Activated CD8-positive, alpha-beta memory T cell treated with anti-CD3 and anti-CD28 coated beads, Interleukin-2, amount 50 U/mL, for 1 hour (primary cell): ENCODE data around the gene UBE4A.

ENCODE experiments used
- DNase-seq: peaks from one replicate; pipeline ENCODE4 v3.0.0-alpha.2; 2020; ENCODE audit errors: extremely low read depth

The UBE4A gene

DNA sequence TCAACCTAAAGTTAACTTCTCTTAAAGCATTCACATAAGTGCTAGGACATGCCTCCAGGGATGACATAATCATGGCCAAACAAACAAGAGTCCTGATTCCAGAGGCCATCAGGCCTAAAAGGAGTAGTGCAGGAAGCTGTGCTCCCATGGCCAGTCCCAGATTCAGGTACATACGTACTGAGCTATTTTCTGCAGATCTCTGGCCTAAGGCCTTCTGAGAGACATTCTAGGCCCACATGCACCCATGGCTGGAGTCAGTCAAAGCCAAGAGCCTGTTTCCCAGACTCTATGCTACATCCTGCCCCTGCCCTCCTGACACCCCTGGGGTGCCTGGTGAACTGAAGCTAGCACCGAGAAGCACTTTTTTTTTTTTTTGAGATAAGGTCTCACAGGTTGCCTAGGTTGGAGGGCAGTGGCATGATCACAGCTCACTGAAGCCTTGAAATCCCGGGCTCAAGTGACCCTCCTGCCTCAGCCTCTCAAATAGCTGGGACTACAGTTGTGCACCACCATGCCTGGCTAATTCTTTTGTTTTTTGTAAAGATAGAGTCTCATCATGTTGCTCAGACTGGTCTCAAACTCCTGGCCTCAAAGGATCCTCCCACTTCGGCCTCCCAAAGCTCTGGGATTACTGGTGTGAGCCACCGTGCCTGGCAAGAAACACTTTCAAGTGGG lies 17.4 kb upstream of the UBE4A start:
- DNase-seq: no peak

DNA sequence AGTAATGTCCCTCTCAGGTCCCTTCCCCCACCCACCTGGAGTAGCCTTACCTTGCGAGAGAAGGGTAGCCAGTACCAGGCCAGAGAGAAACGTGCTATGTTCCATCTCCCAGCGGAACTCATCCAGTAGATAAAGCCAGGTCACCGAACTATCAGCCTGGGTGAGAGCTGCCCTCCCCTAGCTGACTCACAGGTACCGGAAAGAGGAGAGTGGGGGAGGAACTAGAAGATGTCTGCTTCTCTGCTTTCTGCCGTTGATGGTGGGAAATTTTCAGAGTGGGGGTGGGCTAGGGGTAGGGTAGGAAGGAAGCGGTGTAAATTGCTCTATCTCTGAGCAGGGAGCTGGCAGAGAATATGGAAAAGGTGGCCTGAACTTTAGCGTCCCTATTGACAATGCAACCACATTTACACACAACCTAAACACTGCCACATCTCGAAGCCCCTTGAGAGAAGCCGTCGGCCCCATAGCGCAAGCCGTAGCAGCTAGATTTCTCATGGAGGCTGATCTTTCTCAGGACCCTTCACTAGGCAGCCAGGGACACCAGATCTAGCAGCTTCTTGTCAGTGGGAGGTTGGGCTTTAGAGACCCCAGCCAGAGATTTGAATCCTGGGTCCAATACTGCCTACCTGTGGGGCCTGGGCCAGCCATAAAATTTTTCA lies 16.8 kb upstream of the UBE4A start, which contains the start of gene CD3D:
TSS of gene CD3D (minus strand) at position 203 of the 659 bp plus-strand sequence. CDS start at position 105, 98 bp downstream.
- peak; percentile 72 for DNase-seq

DNA sequence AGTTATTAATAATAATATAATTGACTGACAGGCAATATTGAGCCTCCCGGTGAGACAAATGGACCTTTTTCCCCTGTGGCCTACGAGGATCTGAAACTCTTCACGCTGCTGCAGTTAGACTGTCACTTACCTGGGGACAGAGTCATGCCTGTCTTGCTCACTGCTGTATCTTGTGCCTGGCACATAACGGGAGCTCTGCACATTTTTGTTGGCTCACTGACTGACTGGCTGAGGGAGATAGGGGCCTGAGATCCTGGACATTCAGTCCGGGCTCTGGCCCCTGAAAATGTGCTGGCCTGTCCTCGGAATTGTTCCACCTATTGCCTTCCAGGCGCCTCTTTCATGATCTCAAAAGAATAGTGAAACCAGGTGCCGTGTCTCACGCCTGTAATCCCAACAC lies 16.2 kb upstream of the UBE4A start:
- no peak for DNase-seq

DNA sequence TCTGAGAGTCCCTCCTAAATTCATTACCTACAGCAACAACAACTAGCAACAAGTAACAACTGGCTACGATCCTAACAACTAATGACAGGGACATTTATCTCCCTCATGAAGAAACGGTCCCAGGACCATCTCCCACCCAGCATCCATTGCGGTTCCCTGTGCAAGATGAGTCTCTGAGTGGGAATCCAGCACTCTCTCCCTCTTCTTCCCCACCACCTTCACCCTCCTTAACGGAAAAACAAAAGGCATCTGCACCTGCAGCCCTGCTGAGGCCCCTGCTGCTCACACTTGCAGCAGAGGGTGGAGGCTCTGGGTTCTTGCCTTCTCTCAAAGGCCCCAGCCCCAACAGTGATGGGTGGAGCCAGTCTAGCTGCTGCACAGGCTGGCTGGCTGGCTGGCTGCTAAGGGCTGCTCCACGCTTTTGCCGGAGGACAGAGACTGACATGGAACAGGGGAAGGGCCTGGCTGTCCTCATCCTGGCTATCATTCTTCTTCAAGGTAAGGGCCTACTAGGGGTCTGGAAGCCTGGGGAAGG lies 15.4 kb upstream of the UBE4A start, which contains the start of gene CD3G:
TSS of gene CD3G (plus strand) at position 364 of the 535 bp plus-strand sequence. CDS start at position 444, 80 bp downstream.
- peak; percentile 60 for DNase-seq

DNA sequence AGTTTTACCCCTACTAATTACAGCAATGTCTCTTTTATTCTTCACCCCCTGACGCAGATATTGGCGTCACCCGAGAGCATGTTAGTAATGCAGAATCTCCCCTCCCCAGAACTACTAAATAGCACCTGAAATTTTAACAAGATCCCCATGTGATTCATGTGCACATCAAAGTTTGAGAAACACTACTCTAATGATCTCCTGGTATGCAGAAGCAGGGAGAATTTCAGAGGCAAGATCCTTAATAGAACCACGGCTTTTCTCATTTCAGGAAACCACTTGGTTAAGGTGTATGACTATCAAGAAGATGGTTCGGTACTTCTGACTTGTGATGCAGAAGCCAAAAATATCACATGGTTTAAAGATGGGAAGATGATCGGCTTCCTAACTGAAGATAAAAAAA lies 9.9 kb upstream of the UBE4A start:
- no peak for DNase-seq

DNA sequence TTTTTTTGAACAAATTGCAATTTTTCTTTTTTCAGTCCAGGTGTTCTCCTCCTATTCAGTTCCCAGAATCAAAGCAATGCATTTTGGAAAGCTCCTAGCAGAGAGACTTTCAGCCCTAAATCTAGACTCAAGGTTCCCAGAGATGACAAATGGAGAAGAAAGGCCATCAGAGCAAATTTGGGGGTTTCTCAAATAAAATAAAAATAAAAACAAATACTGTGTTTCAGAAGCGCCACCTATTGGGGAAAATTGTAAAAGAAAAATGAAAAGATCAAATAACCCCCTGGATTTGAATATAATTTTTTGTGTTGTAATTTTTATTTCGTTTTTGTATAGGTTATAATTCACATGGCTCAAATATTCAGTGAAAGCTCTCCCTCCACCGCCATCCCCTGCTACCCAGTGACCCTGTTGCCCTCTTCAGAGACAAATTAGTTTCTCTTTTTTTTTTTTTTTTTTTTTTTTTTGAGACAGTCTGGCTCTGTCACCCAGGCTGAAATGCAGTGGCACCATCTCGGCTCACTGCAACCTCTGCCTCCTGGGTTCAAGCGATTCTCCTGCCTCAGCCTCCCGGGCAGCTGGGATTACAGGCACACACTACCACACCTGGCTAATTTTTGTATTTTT lies 6.2 kb upstream of the UBE4A start:
- DNase-seq: no peak

DNA sequence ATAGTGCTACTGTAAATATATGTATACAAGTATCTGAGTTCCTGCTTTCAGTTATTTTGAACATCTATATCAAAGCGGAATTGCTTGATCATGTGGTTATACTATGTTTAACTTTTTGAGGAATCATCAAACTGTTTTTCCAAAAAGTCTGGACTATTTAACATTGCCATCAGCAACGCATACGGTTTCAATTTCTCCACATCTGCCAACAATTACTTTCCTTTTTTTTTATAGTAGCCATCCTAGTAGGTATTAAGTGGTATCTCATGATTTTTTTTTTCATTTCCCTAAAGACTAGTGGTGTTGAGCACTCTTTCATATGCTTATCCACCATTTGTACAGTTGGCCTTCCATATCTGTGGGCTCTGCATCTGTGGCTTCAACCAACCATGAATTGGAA lies 1.3 kb upstream of the UBE4A start:
- no peak for DNase-seq

DNA sequence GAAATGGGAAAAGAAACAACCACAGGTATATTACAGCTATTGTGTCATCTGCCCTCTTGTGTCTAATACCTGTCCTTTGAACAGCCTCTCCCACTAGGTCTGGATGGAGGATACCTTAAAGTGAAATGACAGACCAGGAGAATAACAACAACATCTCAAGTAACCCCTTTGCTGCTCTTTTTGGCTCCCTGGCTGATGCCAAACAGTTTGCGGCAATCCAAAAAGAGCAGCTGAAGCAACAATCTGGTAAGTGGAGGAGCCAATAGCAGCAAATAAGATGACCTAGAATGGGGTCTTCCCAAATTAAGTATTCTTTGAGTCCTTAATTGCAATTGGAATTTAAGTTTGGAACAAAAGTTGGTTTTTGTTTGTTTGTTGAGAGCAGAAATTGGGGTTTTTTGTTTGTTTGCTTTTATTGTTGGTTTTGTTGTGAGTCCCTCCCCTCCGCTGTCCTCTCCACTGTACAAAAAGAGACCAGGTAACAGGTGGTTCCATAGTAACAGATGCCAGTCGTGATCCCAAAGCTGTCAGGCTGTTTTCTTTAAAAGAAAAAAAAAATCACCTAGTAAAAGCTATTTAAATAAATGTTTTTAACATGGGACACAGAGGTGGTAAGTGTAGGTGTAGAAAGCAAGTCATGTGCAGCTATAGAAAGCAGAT lies 5.7 kb downstream of the UBE4A start:
- no peak for DNase-seq

DNA sequence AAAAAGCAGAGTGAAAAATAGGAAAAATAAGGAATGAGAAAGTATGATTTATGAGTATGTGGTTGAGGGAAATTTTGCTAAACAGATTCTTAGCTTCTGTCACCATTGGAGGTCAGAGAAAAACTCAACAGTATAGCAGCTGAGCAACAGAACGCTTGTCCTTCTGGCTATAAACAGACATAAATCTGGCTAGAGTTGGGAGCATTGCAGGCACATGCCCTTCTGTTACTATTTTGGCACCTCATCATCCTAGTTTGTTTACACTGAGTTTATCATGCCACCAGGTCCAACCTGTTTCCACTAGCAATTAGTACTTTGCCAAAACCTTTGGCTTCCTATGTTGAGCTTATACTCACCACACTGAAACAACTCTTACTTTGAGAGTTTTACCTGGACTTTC lies 6.9 kb downstream of the UBE4A start:
- DNase-seq: no peak

DNA sequence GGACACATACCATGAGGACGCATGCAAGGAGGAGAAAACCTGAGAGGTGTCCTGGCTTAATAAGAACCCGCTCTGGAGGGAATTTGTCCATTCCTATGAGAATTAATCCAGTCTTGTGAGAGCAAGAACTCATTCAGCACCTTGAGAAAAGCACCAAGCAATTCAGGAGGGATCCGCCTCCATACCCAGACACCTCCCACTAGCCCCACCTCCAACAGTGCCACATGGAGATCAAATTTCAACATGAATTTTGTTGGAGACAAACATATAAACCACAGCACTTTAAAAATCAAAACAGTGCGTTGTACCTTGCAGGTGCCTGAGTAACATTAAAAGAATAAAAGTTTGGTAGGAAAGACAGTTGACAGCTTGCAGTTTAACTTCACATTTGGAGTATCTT lies 11.4 kb downstream of the UBE4A start:
- DNase-seq: no peak

DNA sequence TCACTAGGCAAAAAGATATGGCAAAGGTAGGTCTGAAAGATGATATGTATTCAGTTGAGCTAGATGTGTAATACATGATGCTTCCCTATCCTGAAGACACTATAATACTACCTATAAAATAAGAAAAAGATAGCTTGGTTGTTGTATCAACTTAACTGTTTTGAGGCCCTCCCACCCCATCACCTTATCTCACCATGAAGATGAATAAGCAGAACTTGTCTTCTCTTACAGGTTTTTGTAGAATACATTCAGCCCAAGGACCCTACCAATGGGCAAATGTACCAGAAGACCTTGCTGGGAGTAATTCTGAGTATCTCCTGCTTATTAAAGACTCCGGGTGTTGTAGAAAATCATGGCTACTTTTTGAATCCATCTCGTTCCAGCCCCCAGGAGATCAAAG lies 13.9 kb downstream of the UBE4A start:
- DNase-seq: no peak

DNA sequence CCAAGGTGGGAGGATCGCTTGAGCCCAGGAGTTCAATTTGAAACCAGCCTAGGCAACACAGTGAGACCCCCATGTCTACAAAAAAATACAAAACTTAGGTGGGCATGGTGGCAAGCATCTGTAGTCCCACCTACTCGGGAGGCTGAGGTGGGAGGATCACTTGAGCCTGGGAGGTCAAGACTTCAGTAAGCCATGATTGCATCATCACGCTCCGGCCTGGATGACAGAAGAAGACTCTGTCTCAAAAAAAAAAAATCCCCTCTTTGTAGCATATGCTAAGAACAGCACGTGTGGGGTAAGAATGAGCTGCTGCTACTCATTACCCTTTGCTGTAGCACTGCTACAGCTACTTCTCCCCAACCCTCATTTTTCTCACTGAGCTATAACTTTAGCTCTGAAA lies 14.5 kb downstream of the UBE4A start:
- DNase-seq: no peak

DNA sequence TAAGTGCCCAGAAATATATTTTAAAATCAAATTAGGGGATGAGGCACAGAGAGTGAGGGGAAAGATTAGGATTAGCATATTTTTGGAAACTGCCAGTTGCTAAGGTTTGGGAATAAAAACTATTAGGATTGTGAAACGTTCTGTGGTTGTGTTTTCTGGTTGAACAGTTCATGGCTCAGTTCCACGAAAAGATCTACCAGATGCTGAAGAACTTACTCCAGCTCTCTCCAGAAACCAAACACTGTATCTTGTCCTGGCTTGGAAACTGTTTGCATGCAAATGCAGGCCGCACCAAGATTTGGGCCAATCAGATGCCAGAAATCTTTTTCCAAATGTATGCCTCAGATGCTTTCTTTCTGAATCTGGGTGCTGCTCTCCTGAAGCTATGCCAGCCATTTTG lies 15.3 kb downstream of the UBE4A start:
- DNase-seq: no peak

DNA sequence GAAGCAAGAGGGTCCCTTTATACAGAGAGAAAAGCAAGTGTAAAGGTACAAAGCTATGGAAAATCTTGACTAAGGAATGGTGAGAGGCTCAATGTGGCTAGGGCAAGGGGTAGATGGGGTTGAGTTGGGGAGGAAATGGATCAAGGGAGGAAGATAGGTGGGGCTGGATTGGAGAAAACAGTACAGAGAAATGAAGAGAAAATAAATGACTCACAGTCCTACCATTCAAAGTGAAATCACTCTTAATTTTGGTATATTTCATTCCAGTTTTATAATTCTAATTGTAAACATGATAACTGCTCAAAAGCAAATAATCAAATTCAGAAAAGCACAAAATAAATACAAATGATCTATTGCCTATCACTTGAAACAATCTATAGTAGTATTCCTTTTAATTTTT lies 16.6 kb downstream of the UBE4A start:
- DNase-seq: no peak

DNA sequence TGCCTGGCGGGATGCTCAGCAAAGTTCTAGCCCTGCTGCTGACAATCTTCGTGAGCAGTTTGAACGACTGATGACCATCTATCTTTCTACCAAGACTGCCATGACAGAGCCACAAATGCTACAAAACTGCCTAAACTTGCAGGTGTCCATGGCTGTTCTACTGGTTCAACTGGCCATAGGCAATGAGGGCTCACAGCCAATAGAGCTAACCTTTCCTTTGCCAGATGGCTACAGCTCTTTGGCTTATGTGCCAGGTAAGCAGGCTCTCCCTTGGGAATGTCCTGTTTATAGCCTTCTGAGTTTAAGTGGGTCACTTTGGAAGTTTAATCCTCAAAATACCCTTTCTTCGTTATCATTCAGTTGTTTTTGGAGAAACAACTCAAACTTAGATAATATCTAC lies 20.1 kb downstream of the UBE4A start:
- DNase-seq: no peak

DNA sequence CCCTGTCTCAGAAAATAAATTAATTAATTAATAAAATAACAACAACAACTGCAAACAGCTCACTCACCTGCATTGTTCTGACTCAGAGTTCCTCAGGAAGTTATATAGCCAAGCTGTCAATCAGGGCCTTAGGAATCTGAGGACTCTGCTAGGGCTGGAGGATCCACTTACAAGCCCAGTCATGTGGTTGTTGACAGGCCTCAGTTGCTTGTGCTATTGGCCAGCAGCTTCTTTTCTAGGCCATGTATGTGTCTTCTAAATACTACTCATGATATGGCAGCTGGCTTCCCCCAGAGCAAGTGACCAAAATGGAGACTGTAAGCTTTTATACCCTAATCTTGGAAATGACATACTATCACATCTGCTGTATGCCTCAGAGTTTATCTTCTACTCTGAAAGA lies 21.2 kb downstream of the UBE4A start:
- DNase-seq: no peak

DNA sequence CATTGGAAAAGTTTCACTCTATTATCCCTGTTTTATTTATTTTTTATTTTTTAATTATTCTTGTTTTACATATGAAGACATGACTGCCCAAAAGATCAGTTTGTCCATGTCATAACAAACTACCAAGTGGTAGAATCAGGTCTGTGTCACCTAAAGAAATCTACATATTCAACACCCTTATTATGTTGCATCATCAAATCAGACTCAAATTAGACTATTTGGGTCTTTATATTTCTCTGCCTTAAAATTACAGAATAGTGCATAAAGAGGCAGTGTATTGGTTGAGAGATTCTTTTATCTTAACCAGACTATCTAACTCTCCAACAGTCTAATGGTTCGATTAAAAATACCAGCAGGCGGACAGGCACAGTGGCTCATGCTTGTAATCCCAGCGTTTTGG lies 23.6 kb downstream of the UBE4A start:
- no peak for DNase-seq

DNA sequence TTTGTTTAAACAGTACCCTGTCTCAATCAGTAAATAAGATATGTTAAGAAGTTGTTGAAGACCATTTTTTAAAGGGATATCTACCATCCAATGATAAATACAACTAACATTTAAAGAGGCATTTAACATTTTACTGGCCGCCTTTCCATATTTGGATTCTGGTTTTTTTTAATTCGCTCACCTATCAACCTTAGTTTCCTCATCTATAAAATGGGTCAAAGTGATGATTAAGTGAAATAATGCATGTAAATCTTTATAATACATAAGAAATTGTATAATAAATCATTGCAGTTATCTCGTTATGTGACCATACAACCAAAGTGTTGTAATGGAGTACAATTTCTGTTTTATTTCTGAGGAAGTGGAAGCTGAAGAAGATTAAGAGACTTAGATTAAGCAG lies 24.3 kb downstream of the UBE4A start:
- no peak for DNase-seq

DNA sequence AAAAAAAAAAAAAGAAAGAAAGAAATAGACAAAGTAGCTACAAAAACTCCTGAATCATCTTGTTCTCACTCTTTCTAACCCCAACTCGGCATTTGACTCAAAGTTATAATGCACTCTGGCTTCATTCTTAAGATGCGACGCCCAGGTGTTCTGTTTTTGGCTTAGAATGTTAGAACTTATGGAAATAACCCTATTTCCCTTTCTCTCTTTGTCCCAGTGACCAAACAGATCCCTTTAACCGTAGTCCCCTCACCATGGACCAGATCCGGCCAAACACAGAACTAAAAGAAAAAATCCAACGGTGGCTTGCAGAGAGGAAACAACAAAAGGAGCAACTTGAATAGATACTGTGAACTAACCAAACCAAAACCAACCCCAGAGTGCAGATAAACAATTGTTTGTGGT lies 36.7 kb downstream of the UBE4A start:
- DNase-seq: no peak

DNA sequence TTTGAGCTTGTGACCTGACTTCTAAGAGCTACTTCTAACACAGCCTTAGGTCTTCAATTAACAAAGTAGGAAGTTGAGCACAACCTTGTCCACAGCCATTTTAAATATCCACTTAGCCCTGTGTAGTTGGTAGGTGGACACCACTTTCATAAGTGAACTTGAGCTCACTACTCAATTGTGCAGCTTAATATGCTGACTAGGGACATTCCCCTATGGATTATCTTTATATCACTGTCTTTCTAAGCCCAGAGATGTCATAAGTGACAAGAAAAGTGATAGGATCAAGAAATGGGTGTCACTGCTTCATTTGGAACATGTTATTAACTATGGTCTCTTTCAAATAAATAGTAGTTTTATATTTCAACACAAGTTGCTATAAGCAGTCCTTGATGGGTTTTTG lies 38.0 kb downstream of the UBE4A start:
- DNase-seq: no peak

DNA sequence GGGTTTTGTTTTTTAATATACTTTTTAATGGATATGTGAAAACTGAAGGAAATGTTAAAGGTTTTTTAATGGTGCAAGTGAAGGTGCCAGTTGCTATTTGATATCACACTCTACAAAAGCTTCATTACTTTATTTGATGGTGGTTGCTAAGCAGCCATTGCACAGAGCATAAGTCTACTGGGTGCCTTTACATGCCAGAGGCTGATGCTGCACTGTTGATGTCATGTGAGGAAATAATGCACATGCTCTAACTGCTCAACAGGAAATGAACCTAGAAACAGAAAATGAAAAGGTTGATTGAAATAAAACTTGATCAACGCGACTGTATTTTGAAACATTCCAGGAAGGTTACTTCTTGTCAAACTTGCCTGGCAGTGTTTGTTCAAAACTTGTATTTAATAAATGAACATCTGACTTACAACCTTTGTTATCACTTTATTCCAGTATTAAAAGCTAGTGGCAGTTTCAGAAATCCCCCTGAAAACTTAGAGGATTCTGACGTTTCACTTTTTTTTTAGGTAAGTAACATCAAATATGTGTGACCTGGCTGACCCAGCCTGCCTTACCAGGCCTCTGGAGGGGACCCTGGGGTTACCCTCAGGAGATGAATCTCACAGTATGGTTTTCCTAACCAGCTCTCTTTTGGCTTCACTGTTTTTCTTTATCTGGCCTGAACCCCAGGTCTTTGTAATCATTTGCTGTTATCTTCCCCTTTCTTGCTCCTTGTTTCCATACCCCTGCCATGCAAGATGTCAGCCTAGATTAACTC lies 39.6 kb downstream of the UBE4A start:
- peak; percentile 45 for DNase-seq
